Activated naive CD4-positive, alpha-beta T cell treated with anti-CD3 and anti-CD28 coated beads for 36 hours (primary cell): ENCODE data around the gene TBPL2. TPM values are rescaled to one million over a fixed set of nuclear protein-coding genes. Genes with fewer than 3 reads are reported as not detected.
A peak's percentile ranks its signal among the peaks of the same experiment; 100 is the strongest.
"Not testable (repeated sequence)": the region's sequence is repeated elsewhere in the genome, so short reads cannot be mapped to it uniquely, and the experiment has no call there.

Experiments
- CTCF ChIA-PET: fragments of 350-600 bp; sonication (Branson Sonifier 250); formaldehyde crosslinking; loops from one replicate; lab custom pipeline; 2021; ENCODE audit warnings: antibody characterized with exemption; lab: Charles Lee
- DNase-seq: peaks from one replicate; pipeline ENCODE4 v3.0.0-alpha.2; 2020
- H3K27ac Mint-ChIP-seq: one replicate; pipeline ENCODE4 v1.8.0; 2021; ENCODE audit warnings: mild to moderate bottlenecking, mixed read lengths
- H3K27me3 Mint-ChIP-seq: one replicate; pipeline ENCODE4 v1.8.0; 2021; ENCODE audit warnings: low read depth, mixed read lengths
- H3K36me3 Mint-ChIP-seq: one replicate; pipeline ENCODE4 v1.8.0; 2021; ENCODE audit warnings: low read depth, mixed read lengths
- H3K4me1 Mint-ChIP-seq: one replicate; pipeline ENCODE4 v1.8.0; 2021; ENCODE audit warnings: low read depth, mixed read lengths
- H3K4me3 Mint-ChIP-seq: one replicate; pipeline ENCODE4 v1.8.0; 2021; ENCODE audit warnings: mild to moderate bottlenecking, moderate library complexity, mixed read lengths
- H3K9me3 Mint-ChIP-seq: one replicate; pipeline ENCODE4 v1.8.0; 2021; ENCODE audit warnings: mixed read lengths
- intact Hi-C: fragments of 100-400 bp; cut with micrococcal nuclease; formaldehyde crosslinking; loops from one replicate; pipeline ENCODE4 v1.15.1; 2023
- total RNA-seq, 2 experiments: library from RNA; stranded (reverse); gene quantifications; one replicate each; pipeline ENCODE4 v1.2.3, GENCODE V29; 2021

TBPL2 gene
- total RNA-seq, 2 experiments from 2014 or later = not detected

GRCh38 chr14:55422338-55422737 lies 18.1 kb downstream of the TBPL2 start:
- intact Hi-C loops, H3K27ac Mint-ChIP-seq, H3K9me3 Mint-ChIP-seq, H3K4me1 Mint-ChIP-seq, H3K27me3 Mint-ChIP-seq, H3K4me3 Mint-ChIP-seq, H3K36me3 Mint-ChIP-seq, DNase-seq: not testable (repeated sequence)
- CTCF ChIA-PET = interaction anchor here (0.6 kb wide), 1 partner anchor 150 kb away, joined by 6 read pairs; no protein-coding TSS in a partner anchor

- no peak for DNase-seq
- H3K4me1 Mint-ChIP-seq = peaks cover 2% of the 10 kb centered on the region
- CTCF ChIA-PET = interaction anchor here (0.6 kb wide), 1 partner anchor 23 kb away, joined by 3 read pairs; no protein-coding TSS in a partner anchor
- no peak overlapping the region for H3K4me3 Mint-ChIP-seq
- no peaks in the 10 kb centered on the region for H3K36me3 Mint-ChIP-seq
- no peaks in the 10 kb centered on the region for H3K9me3 Mint-ChIP-seq
- H3K27ac Mint-ChIP-seq = no peak overlapping the region
- no peaks in the 10 kb centered on the region for H3K27me3 Mint-ChIP-seq
- intact Hi-C loops = no loop called here
Measured at GRCh38 chr14:55419663-55420062, 20.8 kb downstream of the TBPL2 start.

- H3K9me3 Mint-ChIP-seq = no peaks in the 10 kb centered on the region
- no peaks in the 10 kb centered on the region for H3K4me1 Mint-ChIP-seq
- intact Hi-C loops = no loop called here
- H3K27ac Mint-ChIP-seq = no peak overlapping the region
- H3K4me3 Mint-ChIP-seq = no peak overlapping the region
- CTCF ChIA-PET = interaction anchor here (1.0 to 5.5 kb wide), 4 partner anchors 8 to 84 kb away, joined by 3 to 36 read pairs (median 6); no protein-coding TSS in a partner anchor
- H3K27me3 Mint-ChIP-seq = no peaks in the 10 kb centered on the region
- H3K36me3 Mint-ChIP-seq = no peaks in the 10 kb centered on the region
- no peak for DNase-seq
Measured at GRCh38 chr14:55418411-55418810, 22.0 kb downstream of the TBPL2 start.

GRCh38 chr14:55417955-55418354 lies 22.5 kb downstream of the TBPL2 start:
- H3K9me3 Mint-ChIP-seq = no peaks in the 10 kb centered on the region
- CTCF ChIA-PET = interaction anchor here (0.6 to 5.5 kb wide), 6 partner anchors 9 to 113 kb away, joined by 4 to 36 read pairs (median 6); no protein-coding TSS in a partner anchor
- DNase-seq = no peak
- intact Hi-C loops = no loop called here
- H3K4me1 Mint-ChIP-seq = no peaks in the 10 kb centered on the region
- no peak overlapping the region for H3K4me3 Mint-ChIP-seq
- H3K36me3 Mint-ChIP-seq = no peaks in the 10 kb centered on the region
- H3K27ac Mint-ChIP-seq = no peak overlapping the region
- no peaks in the 10 kb centered on the region for H3K27me3 Mint-ChIP-seq

- DNase-seq = peak; percentile 51
- no peak overlapping the region for H3K4me3 Mint-ChIP-seq
- no peak overlapping the region for H3K27ac Mint-ChIP-seq
- intact Hi-C loops = no loop called here
- no peaks in the 10 kb centered on the region for H3K27me3 Mint-ChIP-seq
- H3K9me3 Mint-ChIP-seq = no peaks in the 10 kb centered on the region
- H3K4me1 Mint-ChIP-seq = peaks cover 6% of the 10 kb centered on the region
- CTCF ChIA-PET = interaction anchor here (0.5 to 5.5 kb wide), 16 partner anchors 10 to 1090 kb away, joined by 3 to 36 read pairs (median 4); no protein-coding TSS in a partner anchor
- no peaks in the 10 kb centered on the region for H3K36me3 Mint-ChIP-seq
Measured at GRCh38 chr14:55416866-55417265, 23.6 kb downstream of the TBPL2 start.

- CTCF ChIA-PET = interaction anchor here (0.9 to 5.5 kb wide), 2 partner anchors 12 to 20 kb away, joined by 3 to 36 read pairs; no protein-coding TSS in a partner anchor
- DNase-seq = no peak
- no peak overlapping the region for H3K4me3 Mint-ChIP-seq
- H3K36me3 Mint-ChIP-seq = no peaks in the 10 kb centered on the region
- no peaks in the 10 kb centered on the region for H3K9me3 Mint-ChIP-seq
- intact Hi-C loops = loop anchor here (5.0 kb wide), 2 partner anchors 222 to 362 kb away; partner anchors contain the start of genes DLGAP5 and MAPK1IP1L
- no peak overlapping the region for H3K27ac Mint-ChIP-seq
- H3K27me3 Mint-ChIP-seq = no peaks in the 10 kb centered on the region
- peaks cover 19% of the 10 kb centered on the region for H3K4me1 Mint-ChIP-seq
Measured at GRCh38 chr14:55414551-55414950, 25.9 kb downstream of the TBPL2 start.

GRCh38 chr14:55412676-55413075 lies 27.7 kb downstream of the TBPL2 start:
- H3K4me1 Mint-ChIP-seq = peaks cover 30% of the 10 kb centered on the region
- no peaks in the 10 kb centered on the region for H3K9me3 Mint-ChIP-seq
- CTCF ChIA-PET = no interaction called here
- peak overlapping the region; percentile 11 for H3K4me3 Mint-ChIP-seq
- H3K27ac Mint-ChIP-seq = no peak overlapping the region
- peaks cover under 1% of the 10 kb centered on the region for H3K36me3 Mint-ChIP-seq
- no peak for DNase-seq
- no peaks in the 10 kb centered on the region for H3K27me3 Mint-ChIP-seq
- intact Hi-C loops = loop anchor here (5.0 kb wide), 2 partner anchors 220 to 360 kb away; partner anchors contain the start of genes DLGAP5 and MAPK1IP1L

- H3K4me3 Mint-ChIP-seq = peak within 1 kb of the TSS; percentile 81
- H3K4me1 Mint-ChIP-seq = peaks cover 33% of the 10 kb centered on the region
- DNase-seq = peak; percentile 87
- CTCF ChIA-PET = no interaction called here
- no peaks in the 10 kb centered on the region for H3K9me3 Mint-ChIP-seq
- no peaks in the 10 kb centered on the region for H3K27me3 Mint-ChIP-seq
- H3K27ac Mint-ChIP-seq = peak within 1 kb of the TSS; percentile 83
- intact Hi-C loops = loop anchor here (1.0 to 5.0 kb wide), 4 partner anchors 37 to 359 kb away; partner anchors contain the start of genes DLGAP5, FBXO34 and MAPK1IP1L
- H3K36me3 Mint-ChIP-seq = peaks cover 3% of the 10 kb centered on the region
Measured at GRCh38 chr14:55411426-55412389, 28.7 kb downstream of the TBPL2 start, which contains the start of gene ATG14. Gene ATG14 (minus strand): TSS chr14:55411830. CDS start chr14:55411822, 8 bp downstream.

- Mint-ChIP-seq H3K4me1 (peaks cover 35% of the 10 kb centered on the region), H3K27ac (no peak overlapping the region), H3K4me3 (peak overlapping the region; percentile 81), H3K27me3 (no peaks in the 10 kb centered on the region), H3K9me3 (no peaks in the 10 kb centered on the region), H3K36me3 (peaks cover 3% of the 10 kb centered on the region)
- intact Hi-C loops = loop anchor here (1.0 to 5.0 kb wide), 4 partner anchors 37 to 359 kb away; partner anchors contain the start of genes DLGAP5, FBXO34 and MAPK1IP1L
- no peak for DNase-seq
- CTCF ChIA-PET = interaction anchor here (1.2 to 1.7 kb wide), 2 partner anchors 140 to 145 kb away, joined by 4 to 8 read pairs; partner anchors contain the start of gene FBXO34
Measured at GRCh38 chr14:55410876-55411275, 29.5 kb downstream of the TBPL2 start.

- H3K4me3 Mint-ChIP-seq = no peak overlapping the region
- no peaks in the 10 kb centered on the region for H3K9me3 Mint-ChIP-seq
- no peaks in the 10 kb centered on the region for H3K27me3 Mint-ChIP-seq
- CTCF ChIA-PET = interaction anchor here (0.6 to 0.8 kb wide), 3 partner anchors 10 to 77 kb away, joined by 3 to 5 read pairs (median 3); no protein-coding TSS in a partner anchor
- intact Hi-C loops = loop anchor here (1.0 kb wide), 2 partner anchors 18 to 30 kb away; no protein-coding TSS in a partner anchor
- no peak for DNase-seq
- H3K36me3 Mint-ChIP-seq = peaks cover 3% of the 10 kb centered on the region
- peaks cover 55% of the 10 kb centered on the region for H3K4me1 Mint-ChIP-seq
- H3K27ac Mint-ChIP-seq = peak overlapping the region; percentile 0
Measured at GRCh38 chr14:55404173-55404854, 36.1 kb downstream of the TBPL2 start.

GRCh38 chr14:55401751-55402150 lies 38.7 kb downstream of the TBPL2 start:
- CTCF ChIA-PET = no interaction called here
- no peak for DNase-seq
- H3K4me3 Mint-ChIP-seq = no peak overlapping the region
- peaks cover 48% of the 10 kb centered on the region for H3K4me1 Mint-ChIP-seq
- intact Hi-C loops = no loop called here
- H3K27ac Mint-ChIP-seq = no peak overlapping the region
- no peaks in the 10 kb centered on the region for H3K27me3 Mint-ChIP-seq
- H3K9me3 Mint-ChIP-seq = no peaks in the 10 kb centered on the region
- peaks cover 3% of the 10 kb centered on the region for H3K36me3 Mint-ChIP-seq
